Activated T-cell treated with anti-CD3 and anti-CD28 coated beads for 1 hour (primary cell): Measurements from ENCODE around the gene RGS13.
"Not testable (repeated sequence)": the region's sequence is repeated elsewhere in the genome, so short reads cannot be mapped to it uniquely, and the experiment has no call there.

ENCODE experiments used
- DNase-seq: peaks from one replicate; pipeline ENCODE4 v3.0.0-alpha.2; 2020; ENCODE audit warnings: low read depth

RGS13 gene

GRCh38 chr1:192678099-192678498 is 42.2 kb downstream of the RGS13 start:
- no peak for DNase-seq

GRCh38 chr1:192682335-192682734 is 46.4 kb downstream of the RGS13 start:
- DNase-seq: no peak

GRCh38 chr1:192683081-192683480 is 47.1 kb downstream of the RGS13 start:
- DNase-seq: not testable (repeated sequence)

GRCh38 chr1:192689459-192689858 is 53.5 kb downstream of the RGS13 start:
- DNase-seq: no peak

- DNase-seq: no peak
These were observed 55.1 kb downstream of the RGS13 start for GRCh38 chr1:192691041-192691440.

GRCh38 chr1:192696082-192696481 is 60.1 kb downstream of the RGS13 start:
- DNase-seq: no peak

- no peak for DNase-seq
These were observed 61.8 kb downstream of the RGS13 start for GRCh38 chr1:192697771-192698170.

GRCh38 chr1:192698731-192699130 is 62.8 kb downstream of the RGS13 start:
- no peak for DNase-seq

GRCh38 chr1:192700834-192701271 is 64.9 kb downstream of the RGS13 start:
- DNase-seq: no peak

GRCh38 chr1:192702212-192702902 is 66.4 kb downstream of the RGS13 start:
- no peak for DNase-seq

- DNase-seq: no peak
These were observed 67.6 kb downstream of the RGS13 start for GRCh38 chr1:192703283-192704206.

GRCh38 chr1:192705510-192705909 is 69.6 kb downstream of the RGS13 start:
- DNase-seq: no peak

GRCh38 chr1:192706936-192707335 is 71.0 kb downstream of the RGS13 start:
- no peak for DNase-seq

GRCh38 chr1:192707978-192708547 is 72.1 kb downstream of the RGS13 start:
- DNase-seq: no peak

GRCh38 chr1:192709544-192709943 is 73.6 kb downstream of the RGS13 start:
- no peak for DNase-seq
